ENCODE results near the gene FAAH. TPM values are rescaled to one million over a fixed set of nuclear protein-coding genes. Genes with fewer than 3 reads are reported as not detected.

FAAH gene
- total RNA-seq, 4 donors from 2014 or later = 10.6 to 40.2 (median 15.8) TPM

- Histone ChIP-seq H3K27me3 (no peaks in the 10 kb centered on the region), H3K4me3 (no peak overlapping the region), H3K36me3 (no peaks in the 10 kb centered on the region), H3K9me3 (no peaks in the 10 kb centered on the region), H3K4me1 (no peaks in the 10 kb centered on the region), H3K27ac (no peak overlapping the region)
- TF ChIP-seq POLR2A (IDR thresholded peaks at IDR 0.05) (no peak), CTCF (IDR thresholded peaks at IDR 0.05) (no peak)
- DNase-seq = no peak
- intact Hi-C loops (cut with DNase I; ENCODE audit: low total_unique reads) = no loop called here
These were observed 64.1 kb downstream of the FAAH start for GRCh38 chr1:46458190-46458589.

DNA sequence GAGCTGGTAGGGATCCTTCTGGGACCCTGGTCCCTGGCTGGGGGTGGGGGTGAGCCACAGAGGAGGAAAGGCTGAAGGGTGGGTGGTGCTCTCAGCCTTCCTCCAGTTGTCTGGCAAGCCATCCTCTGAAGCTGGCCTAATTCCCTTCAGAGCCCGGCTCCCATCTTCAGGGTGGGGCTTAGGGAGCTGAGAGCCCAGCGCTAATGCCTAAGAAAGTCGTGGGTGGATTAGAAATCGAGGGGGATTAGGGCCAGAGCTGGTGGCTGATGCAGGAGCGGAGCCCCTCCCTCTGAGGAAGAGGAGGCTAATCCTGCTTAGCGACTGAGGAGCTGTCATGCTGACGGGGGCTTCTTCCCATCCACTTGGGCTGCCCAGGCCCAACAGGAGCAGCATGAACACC is 64.7 kb downstream of the FAAH start:
- H3K36me3 ChIP-seq = no peaks in the 10 kb centered on the region
- no peaks in the 10 kb centered on the region for H3K4me1 ChIP-seq
- no peaks in the 10 kb centered on the region for H3K9me3 ChIP-seq
- no peak overlapping the region for H3K4me3 ChIP-seq
- no peaks in the 10 kb centered on the region for H3K27me3 ChIP-seq
- no peak overlapping the region for H3K27ac ChIP-seq
- no peak for TF ChIP-seq CTCF (IDR thresholded peaks at IDR 0.05)
- TF ChIP-seq POLR2A (IDR thresholded peaks at IDR 0.05) = no peak
- DNase-seq = no peak
- intact Hi-C loops (cut with DNase I; ENCODE audit: low total_unique reads) = no loop called here

DNA sequence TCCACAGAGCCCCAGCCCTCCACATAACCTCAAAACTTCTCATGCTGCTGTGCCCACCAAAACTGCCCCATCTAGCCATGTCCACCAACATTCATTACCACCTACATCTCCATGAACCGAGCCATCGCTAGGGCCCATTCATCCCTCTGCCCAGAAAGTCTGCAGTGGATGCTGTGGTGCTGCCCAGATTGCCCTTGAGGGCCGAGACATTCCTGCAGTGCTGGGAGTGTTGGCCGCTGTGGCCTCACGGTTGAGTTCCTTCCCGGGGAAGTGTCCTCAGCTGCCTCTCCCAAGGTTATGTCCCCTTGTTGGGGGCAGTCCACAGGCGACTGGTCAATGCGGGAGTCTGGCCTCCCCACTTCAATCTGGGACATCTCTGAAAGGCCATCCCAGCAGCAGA is 65.2 kb downstream of the FAAH start:
- no peaks in the 10 kb centered on the region for H3K4me1 ChIP-seq
- no peak for DNase-seq
- H3K9me3 ChIP-seq = no peaks in the 10 kb centered on the region
- intact Hi-C loops (cut with DNase I; ENCODE audit: low total_unique reads) = no loop called here
- no peaks in the 10 kb centered on the region for H3K36me3 ChIP-seq
- H3K27me3 ChIP-seq = no peaks in the 10 kb centered on the region
- no peak overlapping the region for H3K27ac ChIP-seq
- H3K4me3 ChIP-seq = no peak overlapping the region
- no peak for TF ChIP-seq CTCF (IDR thresholded peaks at IDR 0.05)
- no peak for TF ChIP-seq POLR2A (IDR thresholded peaks at IDR 0.05)

GRCh38 chr1:46461017-46461808 is 67.1 kb downstream of the FAAH start:
- TF ChIP-seq POLR2A (IDR thresholded peaks at IDR 0.05) (no peak), CTCF (IDR thresholded peaks at IDR 0.05) (no peak)
- Histone ChIP-seq H3K4me3 (no peak overlapping the region), H3K36me3 (no peaks in the 10 kb centered on the region), H3K27ac (no peak overlapping the region), H3K4me1 (no peaks in the 10 kb centered on the region), H3K27me3 (no peaks in the 10 kb centered on the region), H3K9me3 (no peaks in the 10 kb centered on the region)
- intact Hi-C loops (cut with DNase I; ENCODE audit: low total_unique reads) = no loop called here
- DNase-seq = no peak

GRCh38 chr1:46461809-46462448 is 67.8 kb downstream of the FAAH start:
- intact Hi-C loops (cut with DNase I; ENCODE audit: low total_unique reads) = no loop called here
- TF ChIP-seq POLR2A (IDR thresholded peaks at IDR 0.05) (no peak), CTCF (IDR thresholded peaks at IDR 0.05) (no peak)
- Histone ChIP-seq H3K9me3 (no peaks in the 10 kb centered on the region), H3K36me3 (no peaks in the 10 kb centered on the region), H3K4me3 (no peak overlapping the region), H3K27ac (no peak overlapping the region), H3K4me1 (no peaks in the 10 kb centered on the region), H3K27me3 (no peaks in the 10 kb centered on the region)
- no peak for DNase-seq

Data from uterus (tissue), 4 donors.